WERI-Rb-1 (cell line): Measurements from ENCODE around the gene SRSF10.

Experiments
- DNase-seq: peaks from one replicate; pipeline ENCODE4 v3.0.0-alpha.2; 2020
- H3K27ac ChIP-seq: fragments of 250-450 bp; sonication (Bioruptor Pico); 2 replicates; pipeline ENCODE4 v1.5.1; 2020; ENCODE audit warnings: mild to moderate bottlenecking, moderate library complexity
- H3K27me3 ChIP-seq: fragments of 250-450 bp; sonication (Bioruptor Pico); 2 replicates; pipeline ENCODE4 v1.5.1; 2021; ENCODE audit warnings: mild to moderate bottlenecking, low read depth, moderate library complexity; ENCODE audit not compliant: insufficient read depth, severe bottlenecking
- H3K36me3 ChIP-seq: fragments of 250-450 bp; sonication (Bioruptor Pico); 2 replicates; pipeline ENCODE4 v1.5.1; 2020; ENCODE audit warnings: mild to moderate bottlenecking, moderate library complexity
- H3K4me3 ChIP-seq: 2 replicates; pipeline ENCODE4 v1.5.1; 2011; ENCODE audit warnings: low read depth, mild to moderate bottlenecking, control low read depth, low read length
- H3K9me3 ChIP-seq: fragments of 250-450 bp; sonication (Bioruptor Pico); 2 replicates; pipeline ENCODE4 v1.5.1; 2021; ENCODE audit warnings: mild to moderate bottlenecking, moderate library complexity; ENCODE audit not compliant: severe bottlenecking
- TF ChIP-seq, protein P1 (sequence below): IDR thresholded peaks from 2 replicates; pipeline ENCODE4 v1.5.1; 2011; ENCODE audit warnings: low read depth, mild to moderate bottlenecking, control low read depth, inconsistent platforms, low read length

Gene SRSF10

DNA sequence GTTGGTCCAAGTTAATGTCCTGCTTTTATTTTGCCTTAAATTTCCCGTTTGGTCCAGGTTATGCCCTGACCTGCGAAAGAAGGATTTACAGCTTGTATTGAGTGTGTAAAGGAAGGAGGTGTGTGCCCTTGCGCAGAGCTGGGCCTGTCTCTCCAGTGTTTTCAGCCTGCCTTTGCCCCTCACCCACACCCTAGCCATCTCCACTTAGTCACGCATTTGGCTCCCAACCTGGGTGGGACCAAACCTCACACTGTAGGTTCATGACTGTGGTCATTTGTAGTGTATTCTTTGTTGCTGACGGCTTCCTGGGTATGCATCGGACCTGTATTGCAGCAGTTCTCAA is 572 bp upstream of the SRSF10 start:
- Histone ChIP-seq H3K4me3 (peak overlapping the region; percentile 94), H3K27me3 (no peaks in the 10 kb centered on the region), H3K36me3 (peaks cover 43% of the 10 kb centered on the region), H3K27ac (peak overlapping the region; percentile 100), H3K9me3 (no peaks in the 10 kb centered on the region)
- peak; percentile 49 for DNase-seq
- TF ChIP-seq, protein P1, sequence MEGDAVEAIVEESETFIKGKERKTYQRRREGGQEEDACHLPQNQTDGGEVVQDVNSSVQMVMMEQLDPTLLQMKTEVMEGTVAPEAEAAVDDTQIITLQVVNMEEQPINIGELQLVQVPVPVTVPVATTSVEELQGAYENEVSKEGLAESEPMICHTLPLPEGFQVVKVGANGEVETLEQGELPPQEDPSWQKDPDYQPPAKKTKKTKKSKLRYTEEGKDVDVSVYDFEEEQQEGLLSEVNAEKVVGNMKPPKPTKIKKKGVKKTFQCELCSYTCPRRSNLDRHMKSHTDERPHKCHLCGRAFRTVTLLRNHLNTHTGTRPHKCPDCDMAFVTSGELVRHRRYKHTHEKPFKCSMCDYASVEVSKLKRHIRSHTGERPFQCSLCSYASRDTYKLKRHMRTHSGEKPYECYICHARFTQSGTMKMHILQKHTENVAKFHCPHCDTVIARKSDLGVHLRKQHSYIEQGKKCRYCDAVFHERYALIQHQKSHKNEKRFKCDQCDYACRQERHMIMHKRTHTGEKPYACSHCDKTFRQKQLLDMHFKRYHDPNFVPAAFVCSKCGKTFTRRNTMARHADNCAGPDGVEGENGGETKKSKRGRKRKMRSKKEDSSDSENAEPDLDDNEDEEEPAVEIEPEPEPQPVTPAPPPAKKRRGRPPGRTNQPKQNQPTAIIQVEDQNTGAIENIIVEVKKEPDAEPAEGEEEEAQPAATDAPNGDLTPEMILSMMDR: no peak

DNA sequence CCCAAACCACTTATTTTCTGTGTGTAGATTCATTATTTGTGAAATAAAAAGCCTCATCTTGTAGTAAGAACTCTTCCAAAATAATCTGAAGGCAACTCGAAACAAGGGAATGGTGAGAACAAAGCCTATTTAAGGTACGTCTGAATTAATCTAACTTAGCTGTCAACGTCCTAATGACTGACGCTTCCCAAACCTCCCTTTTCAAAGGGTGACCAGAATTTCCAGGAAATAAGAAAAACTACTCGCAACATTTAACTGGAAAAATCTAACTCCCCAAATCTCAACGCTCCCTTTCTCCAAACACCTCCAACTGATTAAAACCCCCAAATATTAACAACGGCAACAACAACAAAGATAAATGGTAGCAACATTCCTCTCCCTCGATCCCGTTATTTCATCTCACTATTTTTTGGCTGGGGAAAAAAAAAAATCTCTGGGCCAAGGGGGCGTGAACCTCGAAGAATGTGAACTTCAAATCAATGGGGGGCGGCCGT is 693 bp downstream of the SRSF10 start:
- TF ChIP-seq, protein P1: no peak
- H3K4me3 ChIP-seq: peak overlapping the region; percentile 94
- peaks cover 54% of the 10 kb centered on the region for H3K36me3 ChIP-seq

DNA sequence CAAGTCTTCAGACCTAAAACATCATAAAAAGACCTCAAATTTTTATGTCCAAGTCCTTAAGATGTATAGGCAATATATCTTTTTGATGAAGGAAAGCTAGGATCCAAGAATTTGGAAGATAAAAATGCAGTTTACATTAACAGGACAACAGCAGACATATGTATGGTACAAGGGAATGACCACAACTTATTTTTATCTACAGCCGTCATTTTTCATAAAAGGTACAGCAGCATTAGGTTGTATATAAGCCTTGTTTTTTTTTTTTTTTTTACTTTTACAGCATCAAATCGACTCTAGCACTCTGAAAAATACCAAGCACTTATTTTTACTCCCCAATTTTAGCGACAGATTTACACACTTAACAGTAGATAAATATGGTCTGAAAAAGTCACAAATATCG is 1.3 kb downstream of the SRSF10 start:
- peaks cover 60% of the 10 kb centered on the region for H3K36me3 ChIP-seq
- H3K27ac ChIP-seq: peak overlapping the region; percentile 100

More for the DNA sequence above, 693 bp downstream of the SRSF10 start:
- DNase-seq: no peak
- no peaks in the 10 kb centered on the region for H3K27me3 ChIP-seq
- peak overlapping the region; percentile 100 for H3K27ac ChIP-seq
- no peaks in the 10 kb centered on the region for H3K9me3 ChIP-seq

DNA sequence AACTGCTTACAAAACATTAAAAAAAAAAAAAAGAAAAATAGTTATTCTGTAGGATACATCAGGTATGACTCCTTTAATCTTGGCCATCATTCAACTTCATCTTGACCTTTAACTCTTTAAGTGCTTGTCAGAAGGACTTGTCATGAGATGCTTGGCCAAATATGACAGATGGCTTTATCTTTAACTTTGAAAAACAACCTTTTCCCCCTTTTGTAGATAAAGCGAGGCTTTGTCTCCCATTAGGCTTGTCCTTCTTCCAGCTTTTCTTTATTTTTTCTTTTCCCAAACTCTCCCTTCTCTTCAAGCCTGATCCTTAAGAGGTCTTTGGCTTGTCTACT is 2.3 kb downstream of the SRSF10 start:
- TF ChIP-seq, protein P1: no peak
- no peak overlapping the region for H3K27ac ChIP-seq
- DNase-seq: no peak
- H3K9me3 ChIP-seq: no peaks in the 10 kb centered on the region
- peaks cover 70% of the 10 kb centered on the region for H3K36me3 ChIP-seq
- no peaks in the 10 kb centered on the region for H3K27me3 ChIP-seq
- H3K4me3 ChIP-seq: no peak overlapping the region

More for the DNA sequence above, 1.3 kb downstream of the SRSF10 start:
- DNase-seq: no peak
- Histone ChIP-seq H3K9me3 (no peaks in the 10 kb centered on the region), H3K4me3 (peak overlapping the region; percentile 94), H3K27me3 (no peaks in the 10 kb centered on the region)
- TF ChIP-seq, protein P1: no peak

DNA sequence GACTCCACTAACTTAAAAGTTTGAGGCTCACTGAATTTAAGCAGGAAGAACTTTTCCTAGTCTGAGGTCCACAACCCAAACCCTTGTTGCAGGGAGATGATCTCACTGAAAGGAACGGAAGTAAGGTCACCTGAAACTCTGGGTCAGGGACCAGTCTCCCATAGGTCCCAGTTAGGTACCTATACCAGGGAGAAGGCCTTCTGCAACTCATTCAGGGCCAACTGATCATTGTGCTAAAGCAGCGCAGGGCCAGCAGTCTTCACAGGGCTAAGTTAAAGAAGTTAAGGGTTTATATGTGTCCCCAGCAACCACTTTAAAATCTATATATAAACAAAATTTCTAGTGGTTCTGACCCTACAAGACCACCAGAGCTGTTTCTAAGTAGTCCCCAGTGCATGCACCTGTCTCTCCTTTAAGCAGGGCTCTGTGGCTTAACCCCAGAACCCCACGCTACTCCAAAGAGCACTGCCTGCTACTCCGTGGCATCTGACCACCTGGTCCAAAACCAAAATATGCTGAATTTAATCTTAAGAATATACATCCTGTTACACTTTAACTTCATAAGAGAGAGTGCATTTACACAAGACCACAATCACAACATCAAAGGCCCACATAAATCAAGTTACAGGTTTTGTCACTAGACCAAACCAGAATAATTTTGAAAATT is 2.8 kb downstream of the SRSF10 start:
- peaks cover 75% of the 10 kb centered on the region for H3K36me3 ChIP-seq
- H3K27ac ChIP-seq: no peak overlapping the region
- no peak for DNase-seq
- no peak overlapping the region for H3K4me3 ChIP-seq
- H3K27me3 ChIP-seq: no peaks in the 10 kb centered on the region
- H3K9me3 ChIP-seq: no peaks in the 10 kb centered on the region
- TF ChIP-seq, protein P1: no peak

DNA sequence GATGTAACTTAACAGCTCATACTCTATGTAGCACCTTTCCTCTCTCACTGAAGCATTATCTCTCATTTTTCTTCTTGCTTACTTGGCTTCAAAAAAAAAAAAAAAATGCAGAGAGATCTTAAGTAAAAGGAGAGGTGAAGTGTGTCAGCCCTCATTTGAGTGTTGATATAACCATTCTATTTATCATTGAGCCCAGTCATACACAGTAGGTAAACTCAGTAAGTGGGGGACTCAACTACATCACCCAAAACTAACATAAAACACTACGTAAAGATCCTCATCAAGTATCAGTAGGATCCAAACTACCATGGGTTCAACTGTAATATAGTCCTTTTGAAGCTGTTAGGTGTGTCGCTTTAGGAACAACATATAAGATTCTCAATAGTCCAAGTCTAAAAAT is 12.3 kb downstream of the SRSF10 start:
- Histone ChIP-seq H3K4me3 (no peak overlapping the region), H3K36me3 (peaks cover 89% of the 10 kb centered on the region), H3K9me3 (no peaks in the 10 kb centered on the region), H3K27ac (no peak overlapping the region), H3K27me3 (no peaks in the 10 kb centered on the region)
- TF ChIP-seq, protein P1: no peak
- no peak for DNase-seq
